Measurements from ENCODE around the gene CTNND1. TPM values are rescaled to one million over a fixed set of nuclear protein-coding genes. Genes with fewer than 3 reads are reported as not detected.

CTNND1 gene
- total and polyA plus RNA-seq, 9 of the 15 experiments (the other 6 are each of a cell fraction or from before 2014, with no cell fraction given): 11.1 to 74.0 (median 43.3) TPM

- in situ Hi-C loops (cut with MboI): no loop called here
- no peaks in the 10 kb centered on the region for H3K79me2 ChIP-seq (ENCODE audit: control insufficient read depth, insufficient read depth, low read length)
- H3K9me3 ChIP-seq (replicated peaks; ENCODE audit: control insufficient read depth, insufficient read depth, low read depth, low read length): no peaks in the 10 kb centered on the region
- H3K9me1 ChIP-seq (ENCODE audit: control insufficient read depth, insufficient read depth, low read length): no peaks in the 10 kb centered on the region
- ATAC-seq (peak; percentile 45), DNase-seq (ENCODE audit: extremely low read depth in 1 of 4, low spot score in 3 of 4) (no peak), FAIRE-seq (no peak)
- H3K4me3 ChIP-seq: no peak overlapping the region
- H3K36me3 ChIP-seq (ENCODE audit: control insufficient read depth, insufficient read depth, low read length): peaks cover 3% of the 10 kb centered on the region; the same call in 1 of the 3 replicates
- POLR2A ChIA-PET: interaction anchor here (0.5 to 3.2 kb wide), 6 partner anchors 9 to 53 kb away, joined by 3 to 25 read pairs (median 4); partner anchors contain the start of genes CTNND1 and SELENOH
- H3K4me1 ChIP-seq (replicated peaks in 1 of 2; ENCODE audit: control insufficient read depth in 2 of 2, insufficient read depth in 2 of 2, low read length in 2 of 2): peaks cover 0 to 11% of the 10 kb centered on the region in 2 experiments; a peak in 2 of 5 replicates
- H3K27ac ChIP-seq (ENCODE audit: extremely low read depth, low read depth, low read length): peak overlapping the region; percentile 6; the same call in 1 of the 3 replicates
- no peak overlapping the region for H3K4me2 ChIP-seq (ENCODE audit: insufficient read depth, low read length)
- intact Hi-C loops (cut with micrococcal nuclease): loop anchor here (1.0 kb wide), 1 partner anchor 49 kb away; no protein-coding TSS in a partner anchor
- H2AFZ ChIP-seq (ENCODE audit: low read depth, low read length): no peak overlapping the region
- no peaks in the 10 kb centered on the region for H3K27me3 ChIP-seq (ENCODE audit: control insufficient read depth in 2 of 2, insufficient read depth in 2 of 2, low read length in 2 of 2)
- CTCF ChIA-PET (ENCODE audit: low intra/inter-chr PET ratio): interaction anchor here (1.2 kb wide), 1 partner anchor 49 kb away, joined by 5 read pairs; no protein-coding TSS in a partner anchor
- H4K20me1 ChIP-seq (replicated peaks; ENCODE audit: control insufficient read depth, insufficient read depth, low read length): no peaks in the 10 kb centered on the region
- H3K9ac ChIP-seq (ENCODE audit: insufficient read depth in 1 of 2, low read depth in 2 of 2, low read length in 2 of 2): no peak overlapping the region
- BruUV-seq (replicated peaks): no TSS peak
- TF ChIP-seq ESRRB (CRISPR knock-in tag; IDR thresholded peaks at IDR 0.05; ENCODE audit: borderline replicate concordance) (no peak), NRF1 (conservative IDR thresholded peaks at IDR 0.05 in 1 of 2, IDR thresholded peaks at IDR 0.05 in 1 of 2) (no peak), ARID1B (IDR thresholded peaks at IDR 0.05) (peak; percentile 33), ZBTB26 (CRISPR knock-in tag; IDR thresholded peaks at IDR 0.05) (no peak), CBFA2T2 (conservative IDR thresholded peaks at IDR 0.05) (0 out of 2 replicates have a peak, but pooled peaks have one; percentile 16), STAT5A (IDR thresholded peaks at IDR 0.05; ENCODE audit: borderline replicate concordance, low read length) (no peak), ZBTB49 (CRISPR knock-in tag; IDR thresholded peaks at IDR 0.05; ENCODE audit: borderline replicate concordance) (no peak), TCF3 (CRISPR knock-in tag; IDR thresholded peaks at IDR 0.05) (peak; percentile 30; the same call in 1 of the 2 replicates), L3MBTL2 (IDR thresholded peaks at IDR 0.05) (no peak), ZBTB17 (CRISPR knock-in tag; IDR thresholded peaks at IDR 0.05) (no peak), NFRKB (IDR thresholded peaks at IDR 0.05; ENCODE audit: low read depth) (no peak), ZNF280A (IDR thresholded peaks at IDR 0.05; ENCODE audit: low read depth, partially characterized antibody) (no peak), ZNF165 (CRISPR knock-in tag; IDR thresholded peaks at IDR 0.05; ENCODE audit: borderline replicate concordance) (no peak), SMAD2 (IDR thresholded peaks at IDR 0.05; ENCODE audit: low read depth, low read length) (no peak), TAL1 (IDR thresholded peaks at IDR 0.05) (0 out of 2 replicates have a peak, but pooled peaks have one; percentile 7), MLX (CRISPR knock-in tag; conservative IDR thresholded peaks at IDR 0.05) (no peak), TEAD4 (IDR thresholded peaks at IDR 0.05; ENCODE audit: low read length) (peak; percentile 20; the same call in 1 of the 2 replicates), TEAD4 (CRISPR knock-in tag; IDR thresholded peaks at IDR 0.05; ENCODE audit: borderline replicate concordance) (no peak), RBM15 (IDR thresholded peaks at IDR 0.05; ENCODE audit: insufficient read depth, low read length) (no peak)
Measured at GRCh38 chr11:57751176-57751575, 10.4 kb upstream of the CTNND1 start.

Measured in K562 (cell line).